GM12865 (cell line): Measurements from ENCODE around the gene PMP22.

Experiments used
- DNase-seq: peaks from one replicate; pipeline ENCODE4 v3.0.0; 2010; ENCODE audit warnings: low read depth
- H3K4me3 ChIP-seq: 2 replicates; pipeline ENCODE4 v1.5.1; 2011; ENCODE audit warnings: mild to moderate bottlenecking, low read depth, low read length, control low read depth
- CTCF ChIP-seq: IDR thresholded peaks from 2 replicates; pipeline ENCODE4 v1.5.1; 2011; ENCODE audit warnings: low read length, control low read depth, low read depth, inconsistent platforms; ENCODE audit not compliant: insufficient read depth; ENCODE audit errors: missing control alignments

PMP22 gene

GRCh38 chr17:15264542-15264941, 584 bp downstream of the PMP22 start:
- TF ChIP-seq CTCF, result no peak
- no peak overlapping the region for H3K4me3 ChIP-seq
- no peak for DNase-seq

- H3K4me3 ChIP-seq, result no peak overlapping the region
- DNase-seq, result no peak
- TF ChIP-seq CTCF, result no peak
Observed at GRCh38 chr17:15263680-15264079, 1.4 kb downstream of the PMP22 start.

GRCh38 chr17:15263206-15263579, 1.9 kb downstream of the PMP22 start:
- TF ChIP-seq CTCF, result no peak
- DNase-seq, result no peak
- no peak overlapping the region for H3K4me3 ChIP-seq

- TF ChIP-seq CTCF, result no peak
- H3K4me3 ChIP-seq, result no peak overlapping the region
- DNase-seq, result no peak
Observed at GRCh38 chr17:15262291-15263205, 2.6 kb downstream of the PMP22 start.

- H3K4me3 ChIP-seq, result no peak overlapping the region
- no peak for TF ChIP-seq CTCF
- no peak for DNase-seq
Observed at GRCh38 chr17:15261802-15262290, 3.3 kb downstream of the PMP22 start.

GRCh38 chr17:15261258-15261801, 3.8 kb downstream of the PMP22 start:
- no peak overlapping the region for H3K4me3 ChIP-seq
- no peak for DNase-seq
- no peak for TF ChIP-seq CTCF
